AG04450 (cell line): Measurements from ENCODE around the gene PPIL1. TPM values are rescaled to one million over a fixed set of nuclear protein-coding genes. Genes with fewer than 3 reads are reported as not detected.

Experiments used
- CTCF ChIA-PET: fragments of 300-600, 350-600 bp; formaldehyde crosslinking; extraction: SDS; loops from one replicate; lab custom pipeline; 2022; ENCODE audit warnings: antibody characterized with exemption, inconsistent platforms; lab: Charles Lee
- POLR2A ChIA-PET: fragments of 350-600 bp; formaldehyde crosslinking; extraction: SDS; loops from one replicate; lab custom pipeline; 2021; ENCODE audit warnings: antibody characterized with exemption, inconsistent platforms; lab: Yijun Ruan, JAX
- DNase-seq: peaks from one replicate; pipeline ENCODE4 v3.0.0-alpha.2; 2011; ENCODE audit warnings: low read depth, low spot score
- H3K27ac ChIP-seq: one replicate; pipeline ENCODE4 v1.5.1; 2012; ENCODE audit warnings: low read depth, low read length, control low read depth
- H3K27me3 ChIP-seq: one replicate; pipeline ENCODE4 v1.6.0; 2012; ENCODE audit warnings: low read length; ENCODE audit not compliant: control insufficient read depth, insufficient read depth
- H3K4me3 ChIP-seq: 2 replicates; pipeline ENCODE4 v1.5.1; 2011; ENCODE audit warnings: mild to moderate bottlenecking, low read depth, low read length, control low read depth
- H3K9me3 ChIP-seq: 2 replicates; pipeline ENCODE4 v1.5.1; 2012; ENCODE audit warnings: low read length; ENCODE audit not compliant: control insufficient read depth, insufficient read depth
- CTCF ChIP-seq: IDR thresholded peaks from 2 replicates; pipeline ENCODE4 v1.5.1; 2011; ENCODE audit warnings: low read depth, low read length, control low read depth, inconsistent platforms
- polyA plus RNA-seq: library from polyadenylated mRNA; depleted of rRNA; stranded (reverse); fragments of >200 nt; gene quantifications from 2 replicates; pipeline ENCODE4 v1.2.3, GENCODE V29; 2011

The PPIL1 gene
- polyA plus RNA-seq, 1 experiment, result 40.7 TPM

- Histone ChIP-seq H3K27me3 (peaks cover 36% of the 10 kb centered on the region), H3K9me3 (no peaks in the 10 kb centered on the region; the same call in 1 of the 2 replicates), H3K4me3 (no peak overlapping the region), H3K27ac (no peak overlapping the region)
- no peak for DNase-seq
- ChIA-PET CTCF (interaction anchor here (0.8 kb wide), 1 partner anchor 10 kb away, joined by 3 read pairs; no protein-coding TSS in a partner anchor), POLR2A (no interaction called here)
- no peak for TF ChIP-seq CTCF
Observed at GRCh38 chr6:36836111-36837021, 38.2 kb downstream of the PPIL1 start.

GRCh38 chr6:36834576-36835341 is 39.8 kb downstream of the PPIL1 start:
- H3K27ac ChIP-seq, result no peak overlapping the region
- POLR2A ChIA-PET, result no interaction called here
- no peak for DNase-seq
- H3K4me3 ChIP-seq, result no peak overlapping the region
- no peaks in the 10 kb centered on the region; the same call in 1 of the 2 replicates for H3K9me3 ChIP-seq
- H3K27me3 ChIP-seq, result peaks cover 36% of the 10 kb centered on the region
- CTCF ChIA-PET, result interaction anchor here (0.6 to 2.5 kb wide), 4 partner anchors 14 to 748 kb away, joined by 3 to 6 read pairs (median 3); no protein-coding TSS in a partner anchor
- TF ChIP-seq CTCF, result no peak

GRCh38 chr6:36833182-36833789 is 41.3 kb downstream of the PPIL1 start:
- TF ChIP-seq CTCF, result no peak
- H3K27ac ChIP-seq, result no peak overlapping the region
- ChIA-PET CTCF (interaction anchor here (2.5 kb wide), 1 partner anchor 17 kb away, joined by 6 read pairs; no protein-coding TSS in a partner anchor), POLR2A (no interaction called here)
- no peak overlapping the region for H3K4me3 ChIP-seq
- H3K27me3 ChIP-seq, result peaks cover 26% of the 10 kb centered on the region
- H3K9me3 ChIP-seq, result no peaks in the 10 kb centered on the region
- no peak for DNase-seq

- peaks cover 20% of the 10 kb centered on the region for H3K27me3 ChIP-seq
- no peak overlapping the region for H3K4me3 ChIP-seq
- no peak for DNase-seq
- H3K27ac ChIP-seq, result no peak overlapping the region
- POLR2A ChIA-PET, result no interaction called here
- no peaks in the 10 kb centered on the region for H3K9me3 ChIP-seq
- CTCF ChIA-PET, result interaction anchor here (0.8 kb wide), 1 partner anchor 66 kb away, joined by 3 read pairs; no protein-coding TSS in a partner anchor
- no peak for TF ChIP-seq CTCF
Observed at GRCh38 chr6:36832313-36832712, 42.3 kb downstream of the PPIL1 start.
